HFFc6 (cell line): ENCODE results near the gene DCDC2B. TPM values are rescaled to one million over a fixed set of nuclear protein-coding genes. Genes with fewer than 3 reads are reported as not detected.

Source experiments
- DNase-seq: peaks from one replicate; pipeline ENCODE4 v3.0.0-alpha.2; 2018
- H3K27ac Mint-ChIP-seq: 2 replicates; pipeline ENCODE4 v1.8.0; 2020; ENCODE audit warnings: mild to moderate bottlenecking, mixed read lengths
- H3K27me3 Mint-ChIP-seq: 2 replicates; pipeline ENCODE4 v1.8.0; 2021; ENCODE audit warnings: mild to moderate bottlenecking, moderate library complexity, mixed read lengths; ENCODE audit not compliant: insufficient read depth
- H3K36me3 Mint-ChIP-seq: 2 replicates; pipeline ENCODE4 v1.8.0; 2021; ENCODE audit warnings: low read depth, mixed read lengths
- H3K4me1 Mint-ChIP-seq: 2 replicates; pipeline ENCODE4 v1.8.0; 2020; ENCODE audit warnings: low read depth, mixed read lengths
- H3K4me3 Mint-ChIP-seq: 2 replicates; pipeline ENCODE4 v1.8.0; 2020; ENCODE audit warnings: mild to moderate bottlenecking, moderate library complexity, mixed read lengths
- H3K9me3 Mint-ChIP-seq: 2 replicates; pipeline ENCODE4 v1.8.0; 2020; ENCODE audit warnings: mild to moderate bottlenecking, mixed read lengths
- CTCF ChIP-seq: fragments of 200-600 bp; sonication (generic); IDR thresholded peaks from 2 replicates; pipeline ENCODE4 v1.5.0; 2021; ENCODE audit warnings: antibody characterized with exemption, mild to moderate bottlenecking
- total RNA-seq, 6 experiments: library from RNA; stranded (reverse); fragmentation: NEBNext Ultra II Directional; extraction: Animal tissue kit (Norgen Biotek cat#: 25700); gene quantifications; 2 replicates in 1 of 6; 3 replicates in 5 of 6; pipeline ENCODE4 v1.2.3, GENCODE V29; 2021

Gene DCDC2B
- total RNA-seq, 6 experiments from 2014 or later = not detected

GRCh38 chr1:32232558-32233304 lies 23.8 kb downstream of the DCDC2B start:
- no peak for DNase-seq
- Mint-ChIP-seq H3K4me3 (no peak overlapping the region), H3K27ac (no peak overlapping the region), H3K9me3 (no peaks in the 10 kb centered on the region), H3K27me3 (no peaks in the 10 kb centered on the region; the same call in none of the 2 replicates), H3K4me1 (peaks cover 36% of the 10 kb centered on the region), H3K36me3 (peaks cover 20% of the 10 kb centered on the region)
- TF ChIP-seq CTCF = no peak

GRCh38 chr1:32234792-32235191 lies 25.9 kb downstream of the DCDC2B start:
- Mint-ChIP-seq H3K4me1 (peaks cover 24% of the 10 kb centered on the region), H3K27me3 (no peaks in the 10 kb centered on the region; the same call in 1 of the 2 replicates), H3K36me3 (peaks cover 7% of the 10 kb centered on the region), H3K9me3 (no peaks in the 10 kb centered on the region), H3K4me3 (peak overlapping the region; percentile 75; the same call in 1 of the 2 replicates), H3K27ac (peak overlapping the region; percentile 96)
- no peak for TF ChIP-seq CTCF
- DNase-seq = no peak

DNA sequence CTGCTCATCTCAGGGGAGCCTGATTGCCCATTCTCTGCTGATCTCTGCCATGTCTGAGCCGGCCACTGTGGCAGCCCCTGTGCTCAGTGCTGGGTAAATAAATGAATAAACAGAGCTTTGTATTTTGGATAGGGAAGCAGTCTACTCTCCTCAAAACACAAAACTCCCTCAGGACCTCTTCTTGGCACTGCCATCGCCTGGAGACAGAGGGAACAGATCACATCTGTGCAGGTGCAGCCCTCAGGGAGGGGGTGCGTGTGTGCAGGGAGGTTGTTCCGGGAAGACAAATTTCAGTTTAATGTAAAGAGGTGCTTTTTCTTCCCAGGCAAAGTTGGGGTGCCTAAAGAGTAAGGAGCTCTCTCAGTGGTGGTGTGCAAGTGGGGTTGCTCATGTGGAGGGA lies 30.4 kb downstream of the DCDC2B start:
- no peak for TF ChIP-seq CTCF
- Mint-ChIP-seq H3K9me3 (no peaks in the 10 kb centered on the region), H3K4me1 (peaks cover 37% of the 10 kb centered on the region), H3K27ac (no peak overlapping the region), H3K36me3 (no peaks in the 10 kb centered on the region), H3K4me3 (no peak overlapping the region), H3K27me3 (no peaks in the 10 kb centered on the region; the same call in 1 of the 2 replicates)
- no peak for DNase-seq

- Mint-ChIP-seq H3K27me3 (no peaks in the 10 kb centered on the region; the same call in 1 of the 2 replicates), H3K4me1 (peaks cover 32% of the 10 kb centered on the region), H3K27ac (peak overlapping the region; percentile 84; the same call in 1 of the 2 replicates), H3K4me3 (no peak overlapping the region; the same call in 1 of the 2 replicates), H3K9me3 (no peaks in the 10 kb centered on the region), H3K36me3 (no peaks in the 10 kb centered on the region)
- no peak for TF ChIP-seq CTCF
- DNase-seq = no peak
Measured at GRCh38 chr1:32239790-32240139, 30.9 kb downstream of the DCDC2B start.

DNA sequence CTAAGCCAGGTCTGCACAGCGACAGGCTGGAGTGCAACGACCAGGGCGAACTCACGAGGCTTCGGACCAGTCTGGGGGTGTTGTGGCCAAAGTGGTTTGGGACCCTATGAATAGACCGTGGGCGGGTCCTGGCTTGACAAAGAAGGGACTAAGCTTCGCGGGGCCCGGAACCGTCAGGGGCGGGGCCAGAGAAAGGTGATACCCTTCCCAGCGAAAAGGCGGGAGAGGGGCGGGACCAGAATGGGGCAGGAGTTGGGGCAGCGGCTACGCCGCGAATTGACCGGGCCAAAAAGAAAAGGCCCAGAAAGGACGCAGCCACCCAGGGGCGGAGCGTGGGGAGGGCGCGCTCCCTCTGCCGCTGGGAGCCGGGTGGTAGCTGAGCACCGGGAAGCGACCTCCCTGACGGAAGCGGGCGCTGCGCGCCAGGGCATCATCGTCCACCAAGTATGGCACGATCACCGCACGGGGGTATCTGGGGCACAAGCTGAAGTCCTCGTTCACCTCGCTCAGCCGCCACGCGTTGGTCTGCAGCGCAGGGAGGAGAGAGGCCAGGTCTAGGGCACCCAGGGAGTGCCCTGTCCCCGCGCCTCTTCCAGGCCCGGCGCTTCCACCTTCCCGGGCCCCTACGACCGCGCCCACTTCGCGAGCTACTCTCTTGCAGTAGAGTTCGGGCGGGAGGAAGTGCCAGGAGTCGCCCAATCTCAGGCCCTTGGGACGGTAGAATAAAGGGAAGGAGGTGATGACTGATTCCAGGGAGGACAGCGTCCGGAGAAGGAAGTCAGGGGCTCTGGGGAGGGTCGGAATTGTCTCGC lies 31.5 kb downstream of the DCDC2B start:
- Mint-ChIP-seq H3K36me3 (no peaks in the 10 kb centered on the region), H3K9me3 (no peaks in the 10 kb centered on the region)

More for the DNA sequence above, 31.5 kb downstream of the DCDC2B start:
- peak; percentile 50 for TF ChIP-seq CTCF
- no peaks in the 10 kb centered on the region; the same call in 1 of the 2 replicates for H3K27me3 Mint-ChIP-seq
- peak; percentile 34 for DNase-seq
- H3K4me1 Mint-ChIP-seq = peaks cover 27% of the 10 kb centered on the region
- peak overlapping the region; percentile 84 for H3K27ac Mint-ChIP-seq
- H3K4me3 Mint-ChIP-seq = peak overlapping the region; percentile 87
